ENCODE results near the gene ENOPH1.

- TF ChIP-seq CTCF (IDR thresholded peaks at IDR 0.05; ENCODE audit: insufficient read depth, low read length) (no peak), REST (IDR thresholded peaks at IDR 0.05; ENCODE audit: insufficient replicate concordance, low read depth) (no peak), POLR2AphosphoS5 (IDR thresholded peaks at IDR 0.05; ENCODE audit: low read depth) (no peak)
These were observed 69.5 kb downstream of the ENOPH1 start for GRCh38 chr4:82499738-82500434.

Data from HL-60 (cell line).